Measurements from ENCODE around the gene TSKS. TPM values are rescaled to one million over a fixed set of nuclear protein-coding genes. Genes with fewer than 3 reads are reported as not detected.

The TSKS gene
- total RNA-seq, 1 experiment from 2014 or later, result 0.28 TPM

DNA sequence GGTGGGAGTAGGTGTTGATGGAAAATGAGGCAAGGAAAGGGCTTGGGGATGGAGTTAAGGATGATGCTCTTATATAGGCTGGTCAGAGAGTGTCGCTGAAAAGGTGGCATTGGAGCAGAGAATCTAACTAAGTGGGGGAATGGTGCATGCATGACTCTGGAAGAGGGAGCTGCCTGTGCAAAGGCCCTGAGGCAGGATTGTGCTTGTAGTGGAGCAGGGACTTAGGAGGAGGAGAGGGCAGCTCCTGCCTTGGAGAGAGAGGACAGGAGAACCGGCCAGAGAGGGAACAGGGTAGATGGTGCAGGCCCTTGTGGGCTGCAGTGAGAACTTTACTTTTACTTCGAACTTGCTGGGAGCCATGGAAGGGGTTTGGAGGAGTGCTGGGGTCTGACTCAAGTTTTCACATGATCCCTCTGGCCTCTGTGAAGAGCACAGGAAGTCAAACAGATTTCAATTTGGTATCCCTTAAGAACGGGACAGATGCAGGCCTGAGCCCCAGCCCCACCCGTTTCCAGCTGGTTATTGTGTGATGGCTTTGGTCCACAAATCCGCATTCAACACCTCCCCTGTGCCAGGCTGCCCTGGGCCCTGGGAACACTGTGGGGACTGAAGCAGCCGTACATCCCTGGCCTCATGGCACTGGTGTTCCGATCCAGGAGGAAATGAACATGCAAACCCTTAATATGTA, 10.7 kb upstream of the TSKS start:
- peaks cover 6% of the 10 kb centered on the region; the same call in 1 of the 2 replicates for H3K79me2 ChIP-seq (ENCODE audit: insufficient read depth, low read length)
- H4K8ac ChIP-seq (replicated peaks; ENCODE audit: insufficient read length, low read depth, low read length), result no peak overlapping the region
- H3K4ac ChIP-seq (ENCODE audit: low read depth, low read length), result no peak overlapping the region
- TF ChIP-seq CTCF (conservative IDR thresholded peaks at IDR 0.05), result no peak
- H3K79me1 ChIP-seq (ENCODE audit: insufficient read depth, low read depth, low read length, poor library complexity, severe bottlenecking), result peaks cover 9% of the 10 kb centered on the region
- no peak overlapping the region for H2AFZ ChIP-seq (ENCODE audit: low read length)
- no peak overlapping the region for H3K4me2 ChIP-seq (ENCODE audit: insufficient read depth, insufficient read length, low read length)
- H4K91ac ChIP-seq (ENCODE audit: insufficient read length, low read depth, low read length), result peak overlapping the region; percentile 26
- H3K9ac ChIP-seq (ENCODE audit: extremely low read depth, insufficient read length, low read length), result no peak overlapping the region
- Mint-ChIP-seq H3K36me3 (ENCODE audit: insufficient read depth in 1 of 3, low read depth in 3 of 3) (peaks cover 2 to 17% (median 13%) of the 10 kb centered on the region in 3 experiments), H3K27me3 (ENCODE audit: low read depth) (no peaks in the 10 kb centered on the region), H3K4me1 (peaks cover 3% of the 10 kb centered on the region in 2 experiments; a peak in 2 of 4 replicates), H3K4me3 (no peak overlapping the region), H3K9me3 (no peaks in the 10 kb centered on the region), H3K27ac (peak overlapping the region; percentile 61 to 84 (median 65); a peak in 4 of 7 replicates)
- no peaks in the 10 kb centered on the region for H3K27me3 ChIP-seq (ENCODE audit: insufficient read depth, low read length)
- H2AK5ac ChIP-seq (ENCODE audit: insufficient read length, low read length), result no peak overlapping the region
- no peak overlapping the region for H4K5ac ChIP-seq (ENCODE audit: insufficient read length, low read depth, low read length)
- no peak for DNase-seq
- no peak overlapping the region for H2BK20ac ChIP-seq (ENCODE audit: low read depth, low read length, poor library complexity, severe bottlenecking)
- H2BK15ac ChIP-seq (ENCODE audit: low read depth, low read length), result no peak overlapping the region
- no peak overlapping the region for H2BK5ac ChIP-seq (ENCODE audit: insufficient read length, low read length)
- no peaks in the 10 kb centered on the region for H3K23me2 ChIP-seq (ENCODE audit: insufficient read length, low read depth, low read length, poor library complexity, severe bottlenecking)
- no peaks in the 10 kb centered on the region for H3K4me1 ChIP-seq (ENCODE audit: insufficient read depth, low read length)
- H3K56ac ChIP-seq (ENCODE audit: insufficient read length, low read depth, low read length), result no peak overlapping the region
- H2BK120ac ChIP-seq (ENCODE audit: low read depth, low read length, poor library complexity, severe bottlenecking), result no peak overlapping the region
- no peak overlapping the region for H3K23ac ChIP-seq (ENCODE audit: insufficient read length, low read depth, low read length)
- H3K9me3 ChIP-seq (ENCODE audit: control insufficient read depth, low read depth, low read length), result no peaks in the 10 kb centered on the region
- no peak overlapping the region for H2BK12ac ChIP-seq (ENCODE audit: insufficient read length, low read depth, low read length)
- no peak overlapping the region for H3K27ac ChIP-seq (ENCODE audit: insufficient read length, low read depth, low read length)
- no peak overlapping the region for H3K14ac ChIP-seq (ENCODE audit: insufficient read depth, low read length)
- no CpG with 5 or more reads among the region's 8 CpGs for whole genome bisulfite sequencing (ENCODE audit: extremely low coverage, insufficient read length, low lambda C conversion rate)
- no peaks in the 10 kb centered on the region for H4K20me1 ChIP-seq (ENCODE audit: control insufficient read depth, insufficient read depth, insufficient read length)
- H3T11ph ChIP-seq (ENCODE audit: low read length), result no peak overlapping the region
- no peak overlapping the region for H3K18ac ChIP-seq (ENCODE audit: insufficient read length, low read depth, low read length)

Measured in H9 (cell line).